ENCODE data around the gene DENND5A.

Gene DENND5A

DNA sequence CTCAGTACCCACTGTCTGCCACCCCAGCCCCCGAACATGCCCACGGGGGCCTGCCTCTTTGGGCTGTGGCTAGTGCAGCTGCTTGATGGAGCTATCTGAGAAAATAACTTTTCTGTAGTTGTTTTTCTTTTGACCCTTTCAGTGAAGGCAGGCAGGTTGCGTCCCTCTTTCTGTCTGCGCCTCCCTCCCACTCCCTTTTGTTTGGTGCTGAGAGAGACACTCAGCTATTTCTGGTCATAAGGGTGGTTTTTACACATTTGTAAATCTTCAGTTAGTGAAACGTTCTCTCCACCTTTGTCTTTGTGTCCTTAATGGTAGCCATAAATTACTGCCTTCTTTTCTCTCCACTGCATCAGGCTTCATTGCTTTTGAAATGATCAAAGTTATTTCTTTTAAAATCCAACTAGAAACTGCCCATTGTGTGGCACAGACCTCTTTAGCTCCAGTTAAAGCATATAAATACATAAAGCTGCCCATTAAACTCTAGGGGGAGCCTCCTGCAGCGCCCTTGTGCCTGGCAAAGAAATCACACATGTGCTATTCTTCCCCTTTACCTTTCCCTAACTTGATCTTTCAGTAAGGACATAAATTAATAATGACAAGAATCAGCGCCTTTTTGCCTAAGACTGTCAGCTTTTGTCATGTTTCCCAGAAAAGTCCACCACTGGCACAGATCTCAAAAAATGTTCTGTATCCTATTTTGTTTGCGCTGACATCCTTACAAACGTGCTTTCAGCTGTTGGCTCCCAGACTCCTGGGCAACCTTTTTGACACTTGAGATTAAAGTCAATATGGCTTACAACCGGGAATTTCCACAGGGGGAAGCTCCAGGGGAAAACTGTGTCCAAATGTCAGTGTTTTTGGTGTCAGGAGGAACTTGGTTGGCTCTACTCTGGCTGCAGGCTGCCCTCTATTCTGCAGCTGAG, 172.0 kb downstream of the DENND5A start:
- in situ Hi-C loops (cut with HindIII; ENCODE audit: low pct_ligation_motif_present, low pct_unique_long_range_greater_than_20kb, low sequenced_read_pairs) = no loop called here
- no peak for DNase-seq

GRCh38 chr11:9092072-9092471, 173.1 kb downstream of the DENND5A start:
- in situ Hi-C loops (cut with HindIII; ENCODE audit: low pct_ligation_motif_present, low pct_unique_long_range_greater_than_20kb, low sequenced_read_pairs) = no loop called here
- DNase-seq = no peak

DNA sequence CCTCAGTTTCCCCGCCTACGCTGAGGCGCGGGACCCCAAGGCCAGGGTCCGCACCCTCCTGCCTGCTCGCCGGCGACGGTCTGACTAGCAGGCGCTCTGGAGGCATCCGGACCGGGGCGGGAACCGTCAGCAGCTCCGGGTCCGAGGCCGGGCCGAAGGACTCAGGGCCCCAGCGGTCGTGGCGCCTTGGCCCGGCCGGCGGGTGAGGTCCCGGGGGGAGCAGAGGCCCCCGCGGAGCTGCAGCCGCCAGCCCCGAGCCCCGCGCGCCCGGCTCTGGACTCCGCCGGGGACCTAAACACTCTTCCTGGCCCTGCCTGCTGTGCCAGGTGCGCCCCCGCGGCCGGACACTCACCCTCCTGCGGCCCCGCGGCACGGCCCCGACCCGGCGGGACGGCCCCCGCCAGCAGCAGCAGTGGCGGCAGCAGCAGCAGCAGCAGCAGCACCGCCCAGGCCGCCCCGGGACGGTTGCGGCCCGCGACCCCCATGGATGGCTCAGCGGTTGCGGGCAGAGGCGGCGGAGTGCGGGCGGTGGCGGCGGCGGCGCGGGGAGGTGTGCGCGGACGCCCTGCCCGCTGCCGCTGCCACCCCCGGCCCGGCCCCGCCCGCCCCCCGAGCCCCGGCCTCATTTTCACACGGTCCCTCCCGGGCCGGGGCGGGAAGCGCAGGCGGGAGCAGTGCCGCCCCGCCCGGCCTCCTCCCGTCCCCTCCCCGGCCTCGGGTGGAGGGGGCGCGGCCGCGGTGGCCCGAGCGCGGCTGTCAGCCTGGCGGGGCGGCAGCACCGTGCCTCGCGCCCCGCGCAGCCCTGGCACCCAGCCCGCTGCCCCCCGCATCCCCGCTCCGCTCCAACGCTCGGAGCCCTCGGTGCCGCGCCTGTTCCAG, 173.9 kb downstream of the DENND5A start, which contains the start of gene SCUBE2:
TSS of gene SCUBE2 (minus strand) at position 556 of the 879 bp plus-strand sequence. CDS start at position 485, 71 bp downstream.
- in situ Hi-C loops (cut with HindIII; ENCODE audit: low pct_ligation_motif_present, low pct_unique_long_range_greater_than_20kb, low sequenced_read_pairs) = no loop called here
- DNase-seq = no peak

- no peak for DNase-seq
- in situ Hi-C loops (cut with HindIII; ENCODE audit: low pct_ligation_motif_present, low pct_unique_long_range_greater_than_20kb, low sequenced_read_pairs) = no loop called here
These were observed 174.6 kb downstream of the DENND5A start for GRCh38 chr11:9090488-9091043.

GRCh38 chr11:9089636-9090035, 175.5 kb downstream of the DENND5A start:
- in situ Hi-C loops (cut with HindIII; ENCODE audit: low pct_ligation_motif_present, low pct_unique_long_range_greater_than_20kb, low sequenced_read_pairs) = no loop called here

GRCh38 chr11:9089061-9089460, 176.1 kb downstream of the DENND5A start:
- in situ Hi-C loops (cut with HindIII; ENCODE audit: low pct_ligation_motif_present, low pct_unique_long_range_greater_than_20kb, low sequenced_read_pairs) = no loop called here
- no peak for DNase-seq

More at GRCh38 chr11:9089636-9090035, 175.5 kb downstream of the DENND5A start:
- no peak for DNase-seq

Measured in ACHN (cell line).